GM19023 (cell line): ENCODE results near the gene NFIX.

Source experiments
- ATAC-seq: cut with Tn5 transposase; IDR thresholded peaks from one replicate; pipeline ENCODE4 v1.9.1; 2021; ENCODE audit warnings: mild to moderate bottlenecking, moderate library complexity; ENCODE audit not compliant: unreplicated experiment

The NFIX gene

GRCh38 chr19:13053238-13053637, 58.0 kb downstream of the NFIX start:
- no peak for ATAC-seq

- no peak for ATAC-seq
Measured at GRCh38 chr19:13053761-13054625, 58.7 kb downstream of the NFIX start.

GRCh38 chr19:13054626-13055212, 59.4 kb downstream of the NFIX start:
- ATAC-seq = no peak

- ATAC-seq = no peak
Measured at GRCh38 chr19:13055213-13056051, 60.2 kb downstream of the NFIX start.

GRCh38 chr19:13056052-13056660, 60.9 kb downstream of the NFIX start:
- ATAC-seq = no peak

- no peak for ATAC-seq
Measured at GRCh38 chr19:13057147-13057572, 61.9 kb downstream of the NFIX start.

GRCh38 chr19:13057744-13058143, 62.5 kb downstream of the NFIX start:
- no peak for ATAC-seq

- ATAC-seq = no peak
Measured at GRCh38 chr19:13058951-13059660, 63.8 kb downstream of the NFIX start.

GRCh38 chr19:13060233-13060963, 65.1 kb downstream of the NFIX start:
- ATAC-seq = no peak

GRCh38 chr19:13060964-13061927, 66.0 kb downstream of the NFIX start:
- ATAC-seq = no peak

- ATAC-seq = no peak
Measured at GRCh38 chr19:13062317-13062716, 67.0 kb downstream of the NFIX start.

- no peak for ATAC-seq
Measured at GRCh38 chr19:13063461-13064091, 68.3 kb downstream of the NFIX start.

GRCh38 chr19:13064092-13064489, 68.8 kb downstream of the NFIX start:
- ATAC-seq = no peak

GRCh38 chr19:13066226-13066625, 71.0 kb downstream of the NFIX start:
- no peak for ATAC-seq

GRCh38 chr19:13066933-13067807, 71.9 kb downstream of the NFIX start:
- no peak for ATAC-seq

- no peak for ATAC-seq
Measured at GRCh38 chr19:13068085-13068846, 73.0 kb downstream of the NFIX start.
